ENCODE measurements around the gene ZEB2.

- TF ChIP-seq CTCF (IDR thresholded peaks at IDR 0.05) (no peak), POLR2A (IDR thresholded peaks at IDR 0.05) (no peak)
These were observed 39.8 kb upstream of the ZEB2 start for GRCh38 chr2:144559681-144560080.
